Measurements from ENCODE around the gene MYT1. TPM values are rescaled to one million over a fixed set of nuclear protein-coding genes. Genes with fewer than 3 reads are reported as not detected.
"Not testable (repeated sequence)": the region's sequence is repeated elsewhere in the genome, so short reads cannot be mapped to it uniquely, and the experiment has no call there.

The MYT1 gene
- total and polyA plus RNA-seq, 2 of the 13 experiments (the other 11 are each of a cell fraction or from before 2014, with no cell fraction given): 0.58 to 2.5 TPM

DNA sequence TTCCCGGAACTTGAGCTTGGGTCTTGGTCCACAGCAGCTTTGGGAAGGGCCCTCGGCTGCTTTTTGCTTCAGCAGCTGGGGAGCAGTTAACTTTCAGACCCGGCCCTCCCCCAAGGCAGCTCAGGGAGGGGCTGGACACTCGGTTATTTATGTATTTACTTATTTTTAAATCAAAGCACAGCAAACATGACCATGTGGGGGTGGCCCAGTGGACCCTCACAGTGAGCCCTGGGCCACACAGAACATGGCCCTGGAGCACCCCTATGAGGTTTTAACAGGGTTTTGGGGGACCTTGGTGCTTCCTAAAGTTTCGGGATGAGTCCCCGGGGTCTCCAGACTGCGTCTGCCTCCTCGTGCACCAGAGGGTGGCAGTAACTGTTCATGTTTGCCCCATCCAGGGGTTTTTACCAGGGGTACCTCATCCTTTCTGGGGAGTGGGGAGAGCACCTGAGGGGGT is 30.3 kb upstream of the MYT1 start:
- FAIRE-seq (no peak), ATAC-seq (peak; percentile 15; the same call in 1 of the 3 replicates), DNase-seq (ENCODE audit: low spot score) (no peak)
- Histone ChIP-seq H3K79me2 (ENCODE audit: insufficient read depth, low read length) (no peaks in the 10 kb centered on the region), H3K4me2 (ENCODE audit: low read depth, low read length) (no peak overlapping the region), H3K9me3 (ENCODE audit: low read length) (no peaks in the 10 kb centered on the region), H3K4me3 (replicated peaks in 1 of 3; ENCODE audit: insufficient read depth in 1 of 3, low read depth in 2 of 3, low read length in 3 of 3) (no peak overlapping the region), H3K4me1 (ENCODE audit: insufficient read depth, low read length) (peaks cover 12% of the 10 kb centered on the region), H2AFZ (ENCODE audit: low read length) (no peak overlapping the region), H3K9ac (ENCODE audit: insufficient read depth, low read depth, low read length) (no peak overlapping the region), H4K20me1 (ENCODE audit: insufficient read depth, low read length) (no peaks in the 10 kb centered on the region), H3K27ac (ENCODE audit: extremely low read length, insufficient read depth, low read length) (no peak overlapping the region), H3K27me3 (ENCODE audit: control insufficient read depth in 1 of 2, insufficient read depth in 2 of 2, low read length in 2 of 2) (peaks cover 6 to 32% of the 10 kb centered on the region in 2 experiments; a peak in 4 of 5 replicates), H3K36me3 (replicated peaks in 1 of 2; ENCODE audit: control insufficient read depth in 1 of 2, insufficient read depth in 2 of 2, low read length in 2 of 2) (no peaks in the 10 kb centered on the region)
- in situ Hi-C loops (cut with HindIII; ENCODE audit: extremely low pct_ligation_motif_present, low pct_unique_long_range_greater_than_20kb) (no loop called here), intact Hi-C loops (cut with micrococcal nuclease; ENCODE audit: unreplicated experiment) (no loop called here)
- no TSS peak for BruUV-seq (replicated peaks)
- WGBS (ENCODE audit: low lambda C conversion rate): 21% methylated on average over 8 of the region's 8 CpGs
- ChIA-PET POLR2A (no interaction called here), CTCF (ENCODE audit: low intra/inter-chr PET ratio, low total read pairs) (no interaction called here)
- TF ChIP-seq, protein P1, sequence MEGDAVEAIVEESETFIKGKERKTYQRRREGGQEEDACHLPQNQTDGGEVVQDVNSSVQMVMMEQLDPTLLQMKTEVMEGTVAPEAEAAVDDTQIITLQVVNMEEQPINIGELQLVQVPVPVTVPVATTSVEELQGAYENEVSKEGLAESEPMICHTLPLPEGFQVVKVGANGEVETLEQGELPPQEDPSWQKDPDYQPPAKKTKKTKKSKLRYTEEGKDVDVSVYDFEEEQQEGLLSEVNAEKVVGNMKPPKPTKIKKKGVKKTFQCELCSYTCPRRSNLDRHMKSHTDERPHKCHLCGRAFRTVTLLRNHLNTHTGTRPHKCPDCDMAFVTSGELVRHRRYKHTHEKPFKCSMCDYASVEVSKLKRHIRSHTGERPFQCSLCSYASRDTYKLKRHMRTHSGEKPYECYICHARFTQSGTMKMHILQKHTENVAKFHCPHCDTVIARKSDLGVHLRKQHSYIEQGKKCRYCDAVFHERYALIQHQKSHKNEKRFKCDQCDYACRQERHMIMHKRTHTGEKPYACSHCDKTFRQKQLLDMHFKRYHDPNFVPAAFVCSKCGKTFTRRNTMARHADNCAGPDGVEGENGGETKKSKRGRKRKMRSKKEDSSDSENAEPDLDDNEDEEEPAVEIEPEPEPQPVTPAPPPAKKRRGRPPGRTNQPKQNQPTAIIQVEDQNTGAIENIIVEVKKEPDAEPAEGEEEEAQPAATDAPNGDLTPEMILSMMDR (CRISPR knock-in tag; IDR thresholded peaks at IDR 0.05): peak; percentile 68
- TF ChIP-seq STAG1 (CRISPR knock-in tag; IDR thresholded peaks at IDR 0.05) (peak; percentile 86), SMC3 (IDR thresholded peaks at IDR 0.05; ENCODE audit: low read length) (peak; percentile 41; the same call in 1 of the 2 replicates), IKZF1 (IDR thresholded peaks at IDR 0.05) (no peak), ZNF263 (CRISPR knock-in tag; IDR thresholded peaks at IDR 0.05) (0 out of 2 replicates have a peak, but pooled peaks have one; percentile 34), RAD21 (CRISPR knock-in tag; IDR thresholded peaks at IDR 0.05) (peak; percentile 52), NBN (conservative IDR thresholded peaks at IDR 0.05) (no peak)

DNA sequence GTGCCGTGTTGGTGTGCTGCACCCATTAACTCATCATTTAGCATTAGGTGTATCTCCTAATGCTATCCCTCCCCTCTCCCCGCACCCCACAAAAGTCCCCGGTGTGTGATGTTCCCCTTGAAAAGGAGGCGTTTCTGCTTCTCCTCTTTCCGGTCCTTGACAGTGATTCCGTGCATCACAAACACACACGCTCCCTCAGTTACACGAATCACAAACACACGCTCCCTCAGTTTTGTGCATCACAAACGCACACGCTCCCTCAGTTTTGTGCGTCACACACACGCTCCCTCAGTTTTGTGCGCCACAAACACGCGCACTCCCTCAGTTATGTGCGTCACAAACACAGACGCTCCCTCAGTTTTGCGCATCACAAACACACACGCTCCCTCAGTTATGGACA is 29.5 kb upstream of the MYT1 start:
- Histone ChIP-seq H3K4me1 (ENCODE audit: insufficient read depth, low read length) (peaks cover 12% of the 10 kb centered on the region), H3K27me3 (ENCODE audit: control insufficient read depth in 1 of 2, insufficient read depth in 2 of 2, low read length in 2 of 2) (peaks cover 9 to 28% of the 10 kb centered on the region in 2 experiments; a peak in 4 of 5 replicates)
- FAIRE-seq; H2AFZ ChIP-seq (ENCODE audit: low read length); H3K9me3 ChIP-seq (ENCODE audit: low read length); CTCF ChIA-PET (ENCODE audit: low intra/inter-chr PET ratio, low total read pairs); POLR2A ChIA-PET; H3K27ac ChIP-seq (ENCODE audit: extremely low read length, insufficient read depth, low read length); DNase-seq (ENCODE audit: low spot score); H3K36me3 ChIP-seq (replicated peaks in 1 of 2; ENCODE audit: control insufficient read depth in 1 of 2, insufficient read depth in 2 of 2, low read length in 2 of 2); H3K4me3 ChIP-seq (replicated peaks in 1 of 3; ENCODE audit: insufficient read depth in 1 of 3, low read depth in 2 of 3, low read length in 3 of 3); ATAC-seq; in situ Hi-C loops (cut with HindIII; ENCODE audit: extremely low pct_ligation_motif_present, low pct_unique_long_range_greater_than_20kb); intact Hi-C loops (cut with micrococcal nuclease; ENCODE audit: unreplicated experiment); H4K20me1 ChIP-seq (ENCODE audit: insufficient read depth, low read length); H3K4me2 ChIP-seq (ENCODE audit: low read depth, low read length); H3K79me2 ChIP-seq (ENCODE audit: insufficient read depth, low read length); H3K9ac ChIP-seq (ENCODE audit: insufficient read depth, low read depth, low read length); BruUV-seq (replicated peaks): not testable (repeated sequence)
- 69% methylated on average over 20 of the region's 20 CpGs for WGBS (ENCODE audit: low lambda C conversion rate)
- TF ChIP-seq, protein P2, sequence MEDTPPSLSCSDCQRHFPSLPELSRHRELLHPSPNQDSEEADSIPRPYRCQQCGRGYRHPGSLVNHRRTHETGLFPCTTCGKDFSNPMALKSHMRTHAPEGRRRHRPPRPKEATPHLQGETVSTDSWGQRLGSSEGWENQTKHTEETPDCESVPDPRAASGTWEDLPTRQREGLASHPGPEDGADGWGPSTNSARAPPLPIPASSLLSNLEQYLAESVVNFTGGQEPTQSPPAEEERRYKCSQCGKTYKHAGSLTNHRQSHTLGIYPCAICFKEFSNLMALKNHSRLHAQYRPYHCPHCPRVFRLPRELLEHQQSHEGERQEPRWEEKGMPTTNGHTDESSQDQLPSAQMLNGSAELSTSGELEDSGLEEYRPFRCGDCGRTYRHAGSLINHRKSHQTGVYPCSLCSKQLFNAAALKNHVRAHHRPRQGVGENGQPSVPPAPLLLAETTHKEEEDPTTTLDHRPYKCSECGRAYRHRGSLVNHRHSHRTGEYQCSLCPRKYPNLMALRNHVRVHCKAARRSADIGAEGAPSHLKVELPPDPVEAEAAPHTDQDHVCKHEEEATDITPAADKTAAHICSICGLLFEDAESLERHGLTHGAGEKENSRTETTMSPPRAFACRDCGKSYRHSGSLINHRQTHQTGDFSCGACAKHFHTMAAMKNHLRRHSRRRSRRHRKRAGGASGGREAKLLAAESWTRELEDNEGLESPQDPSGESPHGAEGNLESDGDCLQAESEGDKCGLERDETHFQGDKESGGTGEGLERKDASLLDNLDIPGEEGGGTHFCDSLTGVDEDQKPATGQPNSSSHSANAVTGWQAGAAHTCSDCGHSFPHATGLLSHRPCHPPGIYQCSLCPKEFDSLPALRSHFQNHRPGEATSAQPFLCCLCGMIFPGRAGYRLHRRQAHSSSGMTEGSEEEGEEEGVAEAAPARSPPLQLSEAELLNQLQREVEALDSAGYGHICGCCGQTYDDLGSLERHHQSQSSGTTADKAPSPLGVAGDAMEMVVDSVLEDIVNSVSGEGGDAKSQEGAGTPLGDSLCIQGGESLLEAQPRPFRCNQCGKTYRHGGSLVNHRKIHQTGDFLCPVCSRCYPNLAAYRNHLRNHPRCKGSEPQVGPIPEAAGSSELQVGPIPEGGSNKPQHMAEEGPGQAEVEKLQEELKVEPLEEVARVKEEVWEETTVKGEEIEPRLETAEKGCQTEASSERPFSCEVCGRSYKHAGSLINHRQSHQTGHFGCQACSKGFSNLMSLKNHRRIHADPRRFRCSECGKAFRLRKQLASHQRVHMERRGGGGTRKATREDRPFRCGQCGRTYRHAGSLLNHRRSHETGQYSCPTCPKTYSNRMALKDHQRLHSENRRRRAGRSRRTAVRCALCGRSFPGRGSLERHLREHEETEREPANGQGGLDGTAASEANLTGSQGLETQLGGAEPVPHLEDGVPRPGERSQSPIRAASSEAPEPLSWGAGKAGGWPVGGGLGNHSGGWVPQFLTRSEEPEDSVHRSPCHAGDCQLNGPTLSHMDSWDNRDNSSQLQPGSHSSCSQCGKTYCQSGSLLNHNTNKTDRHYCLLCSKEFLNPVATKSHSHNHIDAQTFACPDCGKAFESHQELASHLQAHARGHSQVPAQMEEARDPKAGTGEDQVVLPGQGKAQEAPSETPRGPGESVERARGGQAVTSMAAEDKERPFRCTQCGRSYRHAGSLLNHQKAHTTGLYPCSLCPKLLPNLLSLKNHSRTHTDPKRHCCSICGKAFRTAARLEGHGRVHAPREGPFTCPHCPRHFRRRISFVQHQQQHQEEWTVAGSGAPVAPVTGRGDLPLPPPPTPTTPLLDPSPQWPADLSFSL (CRISPR knock-in tag; IDR thresholded peaks at IDR 0.05): 0 out of 2 replicates have a peak, but pooled peaks have one; percentile 28

All from HepG2 (cell line).